Measurements from ENCODE around the gene GPR132. TPM values are rescaled to one million over a fixed set of nuclear protein-coding genes. Genes with fewer than 3 reads are reported as not detected.

GPR132 gene
- polyA plus RNA-seq, 2 of the 4 experiments (the other 2 are of a cell fraction) = 0.18 to 0.19 TPM

DNA sequence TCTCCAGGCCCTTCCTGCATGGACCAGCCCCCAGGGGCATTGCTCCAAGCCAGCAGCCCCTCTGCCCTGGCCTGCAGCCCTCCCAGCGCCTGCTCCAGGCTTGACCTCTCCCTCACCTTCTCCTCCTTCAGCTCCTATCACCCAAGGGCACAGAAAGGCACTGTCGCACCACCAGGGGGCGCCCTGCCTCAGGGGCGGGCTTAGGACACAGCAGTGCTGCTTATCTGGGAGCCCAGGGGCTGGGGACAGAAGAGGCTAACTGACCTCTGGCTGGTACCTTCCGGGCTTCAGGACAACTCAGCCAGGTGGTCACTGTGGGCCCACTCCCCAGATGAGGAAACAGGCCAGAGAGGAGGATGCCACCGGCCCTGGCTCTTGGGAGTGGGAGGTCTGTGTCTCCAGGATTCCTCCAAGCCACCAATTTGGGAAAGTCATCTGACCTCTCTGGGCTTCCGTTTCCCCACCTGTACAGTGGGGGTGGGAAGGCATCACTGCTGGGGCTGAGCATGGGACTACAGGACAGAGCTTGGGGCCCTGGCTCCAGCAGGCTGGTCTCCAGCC lies 25.3 kb upstream of the GPR132 start (continued):
- TF ChIP-seq EHMT2 (IDR thresholded peaks at IDR 0.05; ENCODE audit: low read depth) = no peak
- TF ChIP-seq ZNF302 (CRISPR knock-in tag; IDR thresholded peaks at IDR 0.05) = 0 out of 2 replicates have a peak, but pooled peaks have one; percentile 3
- TF ChIP-seq CEBPB (IDR thresholded peaks at IDR 0.05) = no peak
- TF ChIP-seq MAZ (IDR thresholded peaks at IDR 0.05; ENCODE audit: borderline replicate concordance, low read depth, low read length) = 0 out of 2 replicates have a peak, but pooled peaks have one; percentile 8
- no peak for TF ChIP-seq NFE2L2 (conservative IDR thresholded peaks at IDR 0.05; ENCODE audit: low read length)
- TF ChIP-seq CBX8 (IDR thresholded peaks at IDR 0.05) = no peak
- TF ChIP-seq, protein P1, sequence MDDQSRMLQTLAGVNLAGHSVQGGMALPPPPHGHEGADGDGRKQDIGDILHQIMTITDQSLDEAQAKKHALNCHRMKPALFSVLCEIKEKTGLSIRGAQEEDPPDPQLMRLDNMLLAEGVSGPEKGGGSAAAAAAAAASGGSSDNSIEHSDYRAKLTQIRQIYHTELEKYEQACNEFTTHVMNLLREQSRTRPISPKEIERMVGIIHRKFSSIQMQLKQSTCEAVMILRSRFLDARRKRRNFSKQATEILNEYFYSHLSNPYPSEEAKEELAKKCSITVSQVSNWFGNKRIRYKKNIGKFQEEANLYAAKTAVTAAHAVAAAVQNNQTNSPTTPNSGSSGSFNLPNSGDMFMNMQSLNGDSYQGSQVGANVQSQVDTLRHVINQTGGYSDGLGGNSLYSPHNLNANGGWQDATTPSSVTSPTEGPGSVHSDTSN (IDR thresholded peaks at IDR 0.05) = no peak; the same call in 1 of the 2 replicates
- no peak for TF ChIP-seq HOXB5 (CRISPR knock-in tag; IDR thresholded peaks at IDR 0.05)
- TF ChIP-seq RARB (CRISPR knock-in tag; IDR thresholded peaks at IDR 0.05) = peak; percentile 92

DNA sequence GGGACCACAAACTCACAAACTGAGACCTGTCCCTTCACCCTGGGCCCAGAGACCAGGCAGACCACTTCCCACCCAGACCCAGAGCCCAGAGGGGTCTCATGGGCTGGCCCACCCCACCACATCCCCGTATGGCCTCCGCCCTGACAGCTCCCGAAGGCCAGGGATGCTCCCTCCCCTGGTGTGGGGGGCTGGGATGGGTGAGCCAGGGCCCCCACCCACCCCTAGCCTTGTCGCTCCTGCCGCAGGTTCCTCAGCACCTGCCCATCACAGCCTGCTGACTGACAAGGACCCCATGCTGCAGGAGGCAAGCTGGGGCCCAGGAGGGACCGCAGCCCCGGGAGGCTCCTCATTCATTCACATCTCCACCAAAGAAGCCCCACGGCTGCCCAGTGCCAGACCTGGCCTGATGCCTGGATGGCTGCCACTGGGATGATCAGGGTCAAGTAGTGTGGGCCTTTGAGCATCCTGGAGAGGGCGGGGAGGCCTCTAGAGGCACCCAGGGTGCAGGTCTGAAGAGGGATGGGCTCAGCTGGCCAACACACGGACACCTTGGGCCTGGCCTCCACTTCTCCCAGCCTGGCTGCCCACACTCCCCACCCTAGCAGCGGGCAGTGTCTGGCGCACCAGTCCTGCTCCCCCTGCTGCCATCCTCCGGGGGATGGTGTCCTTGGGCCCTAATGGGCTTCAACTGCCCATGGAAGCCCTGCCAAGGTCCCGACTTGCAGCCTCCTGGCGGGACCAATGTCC lies 24.7 kb upstream of the GPR132 start:
- FAIRE-seq (no peak), ATAC-seq (peak in 1 of 2 experiments; percentile 0; a peak in 2 of 6 replicates), DNase-seq (ENCODE audit: low read depth in 1 of 2, low spot score in 1 of 2) (peak in 1 of 2 experiments; percentile 71)
- TF ChIP-seq JUNB (IDR thresholded peaks at IDR 0.05) = no peak
- TF ChIP-seq, protein P1 (IDR thresholded peaks at IDR 0.05) = no peak
- no peak for TF ChIP-seq ESRRA (IDR thresholded peaks at IDR 0.05; ENCODE audit: borderline replicate concordance, low read length)
- no peak for TF ChIP-seq HOXA7 (CRISPR knock-in tag; IDR thresholded peaks at IDR 0.05)
- TF ChIP-seq KDM5A (IDR thresholded peaks at IDR 0.05) = no peak
- TF ChIP-seq POLR2A (IDR thresholded peaks at IDR 0.05; ENCODE audit: low read length) = no peak
- TF ChIP-seq NPAS2 (CRISPR knock-in tag; IDR thresholded peaks at IDR 0.05; ENCODE audit: borderline replicate concordance) = no peak
- TF ChIP-seq TP53 (CRISPR knock-in tag; IDR thresholded peaks at IDR 0.05) = no peak
- no peak for TF ChIP-seq CHD2 (IDR thresholded peaks at IDR 0.05; ENCODE audit: low read length, partially characterized antibody)
- TF ChIP-seq RNF2 (IDR thresholded peaks at IDR 0.05; ENCODE audit: borderline replicate concordance, low read depth) = no peak
- no peak for TF ChIP-seq RCOR1 (IDR thresholded peaks at IDR 0.05; ENCODE audit: low read depth, low read length)
- no peak for TF ChIP-seq EHMT2 (IDR thresholded peaks at IDR 0.05; ENCODE audit: low read depth)
- TF ChIP-seq, protein P2, sequence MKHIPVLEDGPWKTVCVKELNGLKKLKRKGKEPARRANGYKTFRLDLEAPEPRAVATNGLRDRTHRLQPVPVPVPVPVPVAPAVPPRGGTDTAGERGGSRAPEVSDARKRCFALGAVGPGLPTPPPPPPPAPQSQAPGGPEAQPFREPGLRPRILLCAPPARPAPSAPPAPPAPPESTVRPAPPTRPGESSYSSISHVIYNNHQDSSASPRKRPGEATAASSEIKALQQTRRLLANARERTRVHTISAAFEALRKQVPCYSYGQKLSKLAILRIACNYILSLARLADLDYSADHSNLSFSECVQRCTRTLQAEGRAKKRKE (CRISPR knock-in tag; IDR thresholded peaks at IDR 0.05; ENCODE audit: low read depth) = no peak
- TF ChIP-seq TFCP2L1 (CRISPR knock-in tag; IDR thresholded peaks at IDR 0.05) = no peak
- TF ChIP-seq, protein P3, sequence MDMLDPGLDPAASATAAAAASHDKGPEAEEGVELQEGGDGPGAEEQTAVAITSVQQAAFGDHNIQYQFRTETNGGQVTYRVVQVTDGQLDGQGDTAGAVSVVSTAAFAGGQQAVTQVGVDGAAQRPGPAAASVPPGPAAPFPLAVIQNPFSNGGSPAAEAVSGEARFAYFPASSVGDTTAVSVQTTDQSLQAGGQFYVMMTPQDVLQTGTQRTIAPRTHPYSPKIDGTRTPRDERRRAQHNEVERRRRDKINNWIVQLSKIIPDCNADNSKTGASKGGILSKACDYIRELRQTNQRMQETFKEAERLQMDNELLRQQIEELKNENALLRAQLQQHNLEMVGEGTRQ (IDR thresholded peaks at IDR 0.05) = no peak
- Histone ChIP-seq H3K4me1 (peaks cover 65% of the 10 kb centered on the region), H3K4me2 (peak overlapping the region; percentile 98), H3K9me3 (no peaks in the 10 kb centered on the region), H3K4me3 (no peak overlapping the region), H3K27ac (peak overlapping the region; percentile 98 to 100)
- WGBS (ENCODE audit: missing lambda C conversion rate) = 26% methylated on average over 9 of the region's 15 CpGs
- ChIA-PET POLR2A (interaction anchor here (1.1 to 2.4 kb wide), 5 partner anchors 76 to 211 kb away, joined by 3 to 11 read pairs (median 4); partner anchors contain the start of genes BRF1, JAG2 and NUDT14), CTCF (interaction anchor here (0.6 to 9.1 kb wide), 51 partner anchors 8 to 1095 kb away, joined by 3 to 132 read pairs (median 5); partner anchors contain the start of genes CRIP1, JAG2 and NUDT14)

All from A549 (cell line).